DMS114 treated with DMSO at 0.1 percent for 48 hours (cell line): Measurements from ENCODE around the gene GIMAP2.
"Not testable (repeated sequence)": the region's sequence is repeated elsewhere in the genome, so short reads cannot be mapped to it uniquely, and the experiment has no call there.

Experiments
- DNase-seq: peaks from one replicate; lab custom pipeline; 2025; ENCODE audit not compliant: unreplicated experiment; lab: John Stamatoyannopoulos, UW

Gene GIMAP2

DNA sequence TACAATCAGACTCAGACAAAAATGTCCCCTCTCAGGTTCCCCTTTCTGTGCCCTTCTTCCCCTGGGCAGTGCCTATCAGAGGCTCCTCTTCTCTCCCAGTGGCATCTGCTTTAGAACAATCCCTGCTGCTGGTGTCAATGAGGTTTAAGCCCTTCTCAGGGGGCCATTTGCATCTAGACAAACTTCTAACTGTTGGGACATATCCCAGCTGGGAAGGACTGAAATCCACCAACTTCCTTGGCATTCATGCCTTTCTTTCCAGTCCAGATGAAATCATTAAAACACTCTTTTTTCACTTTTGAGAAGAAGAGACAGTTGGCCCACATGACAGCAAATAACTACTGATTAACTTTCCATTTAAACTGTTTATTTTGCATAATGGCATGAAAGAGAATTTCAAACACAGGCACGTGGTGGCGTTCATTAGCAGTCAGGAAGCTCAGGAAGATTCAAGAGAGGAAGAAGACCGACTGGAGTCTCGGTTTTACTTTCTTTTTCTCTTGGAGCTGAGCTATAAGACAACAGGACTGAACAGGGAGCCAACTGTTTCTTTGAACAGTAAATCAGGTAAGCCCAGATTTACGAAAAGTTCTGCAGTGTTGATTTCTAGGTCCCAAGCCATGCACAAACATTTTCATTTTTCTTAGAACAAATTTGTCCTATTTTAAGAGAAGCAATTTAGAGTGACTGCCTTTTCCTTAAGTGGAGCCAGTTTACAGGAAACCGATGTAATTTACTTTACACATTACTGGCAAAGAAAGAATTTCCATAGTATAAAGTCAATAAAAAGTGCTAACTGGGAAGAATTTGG lies at the start of gene GIMAP2:
Gene GIMAP2, plus strand, starts transcription at position 488 of the 811 bp plus-strand sequence. CDS start 1,354 bp downstream, outside the sequence.
- no peak for DNase-seq

DNA sequence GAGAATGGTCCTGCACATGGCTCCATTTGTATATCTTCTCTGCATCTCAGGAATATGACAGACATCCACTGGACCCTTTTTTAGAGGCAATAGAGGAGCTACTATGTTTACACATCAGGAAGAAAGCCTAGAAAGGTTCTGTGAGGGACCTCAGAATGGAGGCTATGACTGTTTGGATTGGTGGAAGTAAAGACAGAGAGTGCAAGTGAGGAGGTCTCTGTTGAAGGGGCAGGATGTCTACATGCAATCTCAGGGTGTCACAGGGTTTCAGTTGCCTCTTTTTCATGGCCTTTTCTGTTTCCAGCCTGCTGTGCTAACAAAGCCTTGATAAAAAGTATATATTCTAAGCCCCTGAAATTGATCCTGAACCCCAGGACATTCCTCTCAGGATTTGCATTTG lies 43.7 kb upstream of the GIMAP2 start:
- no peak for DNase-seq

- no peak for DNase-seq
These were observed 42.6 kb upstream of the GIMAP2 start for GRCh38 chr7:150642926-150643325.

DNA sequence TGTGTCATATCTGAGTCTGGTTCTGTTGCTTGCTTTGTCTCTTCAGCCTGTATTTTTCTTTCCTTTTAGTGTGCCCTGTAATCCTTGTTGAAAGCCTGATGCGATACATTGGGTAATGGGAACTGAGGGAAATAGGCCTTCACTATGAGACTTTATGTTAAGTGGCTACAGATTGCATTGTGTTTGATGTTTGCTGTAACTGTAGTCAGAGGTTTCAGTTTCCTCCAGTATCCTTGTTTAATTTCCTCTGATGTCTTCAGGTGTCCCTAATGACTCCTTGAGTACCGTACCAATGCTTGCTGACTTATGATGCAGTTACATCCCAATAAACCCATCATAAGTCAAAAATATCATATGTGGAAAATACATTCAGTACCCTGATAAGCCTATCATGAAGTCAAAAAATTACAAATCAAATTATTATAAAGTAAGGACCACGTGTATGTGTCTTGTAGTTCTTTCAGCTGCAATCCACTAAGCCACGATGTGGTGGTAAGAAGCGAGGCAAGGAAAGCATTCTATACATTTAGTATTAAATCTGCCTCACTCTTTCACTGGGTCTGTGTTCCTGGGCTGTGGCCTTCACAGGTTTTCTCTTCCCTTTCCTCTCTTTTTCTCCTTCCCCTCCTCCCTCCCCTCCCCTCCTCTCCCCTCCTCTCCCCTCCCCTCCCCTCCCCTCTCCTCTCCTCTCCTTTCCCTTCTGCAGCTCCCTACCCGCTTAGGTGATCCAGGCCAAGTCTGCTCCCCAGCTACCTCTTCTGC lies 40.1 kb upstream of the GIMAP2 start:
- DNase-seq: no peak

- DNase-seq: no peak
These were observed 37.0 kb upstream of the GIMAP2 start for GRCh38 chr7:150648353-150649079.

- no peak for DNase-seq
These were observed 36.5 kb upstream of the GIMAP2 start for GRCh38 chr7:150649080-150649385.

- DNase-seq: no peak
These were observed 30.8 kb upstream of the GIMAP2 start for GRCh38 chr7:150654692-150655091.

- DNase-seq: no peak
These were observed 29.5 kb upstream of the GIMAP2 start for GRCh38 chr7:150656047-150656446.

- no peak for DNase-seq
These were observed 28.0 kb upstream of the GIMAP2 start for GRCh38 chr7:150657526-150657925.

DNA sequence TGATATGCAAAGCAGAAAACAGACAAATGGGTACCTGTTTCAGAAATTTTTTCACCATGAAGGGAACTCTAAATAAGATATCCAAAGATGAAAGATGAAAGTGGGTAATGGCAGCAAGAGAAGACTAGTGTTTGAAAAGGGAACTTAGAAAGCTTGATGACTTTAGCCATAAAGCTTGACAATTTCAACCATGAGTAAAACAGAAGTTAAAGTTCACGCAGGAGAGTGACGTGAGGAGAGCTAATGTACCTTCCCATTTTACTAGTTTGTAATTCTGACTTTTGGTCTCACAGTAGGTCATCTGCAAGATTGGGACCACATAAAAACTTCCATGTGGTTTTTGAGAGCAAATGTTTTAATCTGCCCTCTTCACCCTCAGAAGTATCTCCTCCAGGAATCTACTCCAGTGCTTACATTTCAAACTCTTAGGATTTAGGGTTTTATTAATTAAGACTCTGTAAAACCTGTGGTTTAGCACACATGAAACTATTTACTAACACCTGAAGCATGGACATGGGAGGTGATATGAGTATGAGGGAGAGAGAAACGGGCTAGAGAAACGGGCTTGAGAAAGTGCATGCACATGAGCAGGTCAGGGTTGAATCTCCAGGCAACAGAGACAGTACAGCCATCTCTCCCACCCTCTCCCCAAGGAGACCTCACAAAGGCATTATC lies 24.4 kb upstream of the GIMAP2 start:
- no peak for DNase-seq

- DNase-seq: not testable (repeated sequence)
These were observed 22.7 kb upstream of the GIMAP2 start for GRCh38 chr7:150662821-150663220.

DNA sequence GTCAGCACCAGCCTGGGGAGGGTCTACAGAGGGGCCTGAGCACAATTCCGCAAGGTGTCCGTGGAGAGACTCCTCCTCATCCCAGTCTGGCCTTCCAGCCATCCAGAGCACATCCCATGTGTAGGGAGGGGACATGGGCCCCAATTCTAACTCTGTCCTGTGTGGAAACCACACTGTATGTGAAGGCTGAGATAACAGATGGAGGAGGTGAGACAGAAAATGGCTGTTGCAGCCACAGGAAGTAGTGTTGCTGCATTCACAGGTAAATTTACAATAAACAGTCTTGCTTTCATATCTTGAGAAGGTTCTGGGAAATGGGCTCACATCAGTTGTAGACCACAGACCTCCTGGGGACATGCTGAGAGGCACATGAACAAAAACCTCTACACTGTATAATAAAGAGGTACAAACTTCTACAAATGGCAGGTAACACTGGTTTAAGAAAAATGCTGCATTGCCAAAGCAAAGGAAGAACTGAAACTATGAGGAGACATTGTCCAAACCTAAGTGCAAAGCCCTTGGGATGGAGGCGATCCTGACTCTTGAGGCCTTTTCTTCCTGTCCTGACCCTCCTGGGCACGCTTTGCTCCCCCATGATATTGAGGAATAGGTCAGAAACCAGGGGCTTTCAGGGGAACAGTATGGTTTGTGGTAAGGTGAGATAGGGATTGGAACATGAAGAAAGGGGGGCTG lies 21.6 kb upstream of the GIMAP2 start:
- DNase-seq: no peak

DNA sequence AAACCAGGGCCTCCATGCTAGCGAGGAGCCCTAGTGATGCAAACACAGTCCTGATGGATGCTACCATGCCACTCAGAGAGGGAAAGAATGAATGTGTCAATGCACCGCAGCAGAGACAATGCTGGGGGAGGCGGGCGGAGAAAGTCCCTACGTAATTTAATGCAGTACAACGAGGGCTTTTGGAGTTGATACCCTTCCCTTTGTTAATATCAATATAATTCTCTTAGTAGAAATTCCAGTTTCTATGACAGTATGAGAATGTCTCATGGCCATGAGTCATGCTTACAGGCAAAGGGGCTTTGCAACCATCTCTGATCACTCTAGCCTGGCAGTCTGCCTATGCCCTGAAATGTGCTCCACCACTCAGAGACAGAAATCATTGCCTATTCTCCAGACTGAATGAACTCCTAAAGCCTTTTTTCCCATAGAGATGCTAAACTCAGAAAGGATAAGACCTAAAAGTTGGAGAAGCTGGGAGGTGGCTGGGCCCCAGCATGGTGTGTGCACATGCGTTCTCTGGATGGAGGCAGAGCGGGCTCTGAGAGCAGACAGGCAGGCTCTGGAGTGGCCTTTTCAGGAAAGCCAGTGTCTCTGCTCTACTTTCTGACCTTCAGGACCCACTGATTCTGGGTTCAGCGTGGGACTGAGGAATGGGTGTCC lies 20.3 kb upstream of the GIMAP2 start:
- DNase-seq: no peak

- no peak for DNase-seq
These were observed 19.6 kb upstream of the GIMAP2 start for GRCh38 chr7:150665896-150666295.

DNA sequence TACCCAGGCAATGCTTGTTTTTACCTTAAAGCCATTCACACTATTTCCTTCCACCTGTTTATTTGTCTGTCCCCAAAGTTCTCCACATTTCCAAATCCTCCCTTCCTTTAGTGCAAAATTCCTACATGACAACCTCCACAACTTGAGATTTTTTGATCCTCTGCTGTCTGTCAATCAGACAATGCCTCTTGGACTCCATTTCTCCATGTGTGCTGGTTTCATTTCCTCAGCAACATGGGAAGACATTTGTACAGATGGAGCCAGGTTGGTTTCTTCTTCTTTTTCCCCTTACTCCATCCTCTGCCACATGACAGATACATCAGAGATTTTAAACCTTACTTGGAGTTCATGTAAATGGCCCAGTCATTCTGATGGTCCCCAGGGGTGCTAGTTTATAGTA lies 19.1 kb upstream of the GIMAP2 start:
- no peak for DNase-seq

- DNase-seq: no peak
These were observed 17.0 kb upstream of the GIMAP2 start for GRCh38 chr7:150668472-150668911.

DNA sequence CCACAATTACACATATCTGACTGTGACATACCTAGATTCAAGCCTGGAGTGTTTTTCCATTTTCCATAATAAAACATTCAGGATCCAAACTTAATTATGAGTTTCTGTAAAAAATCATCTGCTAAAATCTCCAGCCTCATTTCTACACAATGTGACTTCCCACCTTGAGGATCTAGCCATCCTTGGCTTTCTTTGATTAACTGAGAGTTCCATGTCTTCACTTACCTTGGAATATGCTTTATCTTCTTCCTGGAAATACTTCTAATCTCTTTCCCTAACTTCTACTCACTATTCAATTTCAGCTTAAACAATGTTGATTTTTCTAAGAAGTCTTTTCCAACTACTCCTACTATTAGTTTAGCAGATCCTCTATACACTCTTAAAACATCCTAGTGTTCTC lies 16.5 kb upstream of the GIMAP2 start:
- DNase-seq: no peak

- DNase-seq: not testable (repeated sequence)
These were observed 13.5 kb upstream of the GIMAP2 start for GRCh38 chr7:150671798-150672585.

DNA sequence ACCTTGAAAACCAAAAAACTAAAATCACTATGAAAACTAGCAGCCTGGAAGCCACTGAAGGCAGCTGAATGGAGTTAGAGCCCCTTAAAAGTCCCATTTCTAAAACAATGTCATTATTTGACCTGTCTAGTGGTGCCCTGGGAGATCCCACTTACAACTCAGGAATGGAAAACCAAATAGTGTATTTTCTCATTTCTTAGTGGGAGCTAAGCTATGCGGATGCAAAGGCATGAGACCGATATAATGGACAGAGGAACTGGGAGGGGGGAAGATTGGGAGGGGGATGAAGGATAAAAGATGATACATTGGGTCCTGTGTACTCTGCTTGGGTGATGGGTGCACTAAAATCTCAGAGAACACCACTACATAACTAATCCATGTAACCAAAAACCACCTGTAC lies 9.8 kb upstream of the GIMAP2 start:
- DNase-seq: no peak
